HepG2 (cell line): ENCODE data around the gene LRP10. TPM values are rescaled to one million over a fixed set of nuclear protein-coding genes. Genes with fewer than 3 reads are reported as not detected.

Experiments
- CEBPG ChIP-seq: IDR thresholded peaks from 2 replicates; pipeline ENCODE4 v1.6.1; 2016
- ELF3 ChIP-seq: IDR thresholded peaks from 2 replicates; pipeline ENCODE4 v1.6.1; 2016; ENCODE audit warnings: missing genetic modification reagents, missing compliant biosample characterization
- HNF4A ChIP-seq: sonication (generic); formaldehyde crosslinking; IDR thresholded peaks from 2 replicates; pipeline ENCODE4 v1.4.0; 2020; ENCODE audit warnings: missing genetic modification reagents
- MAFK ChIP-seq, 2 experiments: IDR thresholded peaks in 1 of 2; conservative IDR thresholded peaks in 1 of 2; 2 replicates each; pipeline ENCODE4 v1.6.1; 2011; ENCODE audit warnings: improper control_type of control experiment in 2 of 2, low read length in 2 of 2
- POGK ChIP-seq: sonication (generic); formaldehyde crosslinking; conservative IDR thresholded peaks from 2 replicates; pipeline ENCODE4 v1.8.0; 2022; ENCODE audit warnings: mild to moderate bottlenecking, moderate library complexity, missing genetic modification reagents
- RELA ChIP-seq: sonication (generic); formaldehyde crosslinking; IDR thresholded peaks from 2 replicates; pipeline ENCODE4 v1.4.0; 2020; ENCODE audit warnings: missing genetic modification reagents
- XRCC5 ChIP-seq: fragments of 200-400 bp; formaldehyde crosslinking; optimal IDR thresholded peaks from 2 replicates; pipeline ENCODE3; 2017; ENCODE audit warnings: mild to moderate bottlenecking, low read length
- ZC3H13 ChIP-seq: sonication (generic); formaldehyde crosslinking; IDR thresholded peaks from 2 replicates; pipeline ENCODE4 v1.8.1; 2023; ENCODE audit warnings: mild to moderate bottlenecking, missing genetic modification reagents, moderate library complexity
- ZNF124 ChIP-seq: sonication (generic); formaldehyde crosslinking; IDR thresholded peaks from 2 replicates; pipeline ENCODE4 v1.4.0; 2020; ENCODE audit warnings: missing genetic modification reagents
- ZNF276 ChIP-seq: sonication (generic); formaldehyde crosslinking; IDR thresholded peaks from 2 replicates; pipeline ENCODE4 v1.4.0; 2020; ENCODE audit warnings: mild to moderate bottlenecking, low read depth, missing genetic modification reagents
- ZNF350 ChIP-seq: sonication (generic); formaldehyde crosslinking; IDR thresholded peaks from 2 replicates; pipeline ENCODE4 v1.4.0; 2020; ENCODE audit warnings: mild to moderate bottlenecking, low read depth, missing genetic modification reagents, borderline replicate concordance
- ZNF674 ChIP-seq: sonication (generic); formaldehyde crosslinking; IDR thresholded peaks from 2 replicates; pipeline ENCODE4 v1.5.0; 2020; ENCODE audit warnings: low read depth, mild to moderate bottlenecking, missing genetic modification reagents
- ZNF746 ChIP-seq: sonication (generic); formaldehyde crosslinking; IDR thresholded peaks from 2 replicates; pipeline ENCODE4 v1.8.0; 2022; ENCODE audit warnings: mild to moderate bottlenecking, missing genetic modification reagents
- polyA plus RNA-seq, 8 experiments: library from polyadenylated mRNA; depleted of rRNA in 3 of 8; stranded (reverse) in 7 of 8; unstranded in 1 of 8; fragments of >200 nt; fragmentation: Illumina TruSeq in 4 of 8; extraction: Trizol in 4 of 8; gene quantifications; 2 replicates each; pipeline versions ENCODE4 v1.2.1 to v1.2.3, GENCODE V29; 2011 to 2016; ENCODE audit warnings: low read depth in 4 of 8, missing spikeins in 1 of 8, mixed read lengths in 1 of 8; ENCODE audit not compliant: insufficient read depth in 1 of 8
- total RNA-seq, 5 experiments: library from RNA; depleted of rRNA; stranded (reverse); fragments of >200 nt; fragmentation: Illumina TruSeq; extraction: Trizol; gene quantifications; 2 replicates each; pipeline ENCODE4 v1.2.3, GENCODE V29; 2016; ENCODE audit warnings: low read depth in 1 of 5
- TF ChIP-seq, protein P1 (sequence below), 2 experiments: sonication (generic) in 1 of 2; formaldehyde crosslinking in 1 of 2; IDR thresholded peaks; 2 replicates each; pipeline versions ENCODE4 v1.4.0 to v1.6.1; 2016 to 2020; ENCODE audit warnings: borderline replicate concordance in 1 of 2, low read depth in 1 of 2, mild to moderate bottlenecking in 1 of 2, missing genetic modification reagents in 1 of 2
- TF ChIP-seq, protein P2 (sequence below): sonication (generic); formaldehyde crosslinking; IDR thresholded peaks from 2 replicates; pipeline ENCODE4 v1.4.0; 2020; ENCODE audit warnings: mild to moderate bottlenecking, missing genetic modification reagents

The LRP10 gene
- total and polyA plus RNA-seq, 2 of the 13 experiments (the other 11 are each of a cell fraction or from before 2014, with no cell fraction given) = 16.9 to 45.2 TPM

- 0 out of 4 replicates have a peak, but pooled peaks of 1 of the 2 experiments have one; percentile 5 for TF ChIP-seq MAFK (conservative IDR thresholded peaks at IDR 0.05 in 1 of 2, IDR thresholded peaks at IDR 0.05 in 1 of 2; ENCODE audit: low read length in 2 of 2)
- TF ChIP-seq ZNF674 (CRISPR knock-in tag) = 0 out of 2 replicates have a peak, but pooled peaks have one; percentile 63
- TF ChIP-seq ELF3 (CRISPR knock-in tag) = 0 out of 2 replicates have a peak, but pooled peaks have one; percentile 11
- no peak for TF ChIP-seq XRCC5
- TF ChIP-seq RELA (CRISPR knock-in tag) = no peak
- TF ChIP-seq, protein P1, sequence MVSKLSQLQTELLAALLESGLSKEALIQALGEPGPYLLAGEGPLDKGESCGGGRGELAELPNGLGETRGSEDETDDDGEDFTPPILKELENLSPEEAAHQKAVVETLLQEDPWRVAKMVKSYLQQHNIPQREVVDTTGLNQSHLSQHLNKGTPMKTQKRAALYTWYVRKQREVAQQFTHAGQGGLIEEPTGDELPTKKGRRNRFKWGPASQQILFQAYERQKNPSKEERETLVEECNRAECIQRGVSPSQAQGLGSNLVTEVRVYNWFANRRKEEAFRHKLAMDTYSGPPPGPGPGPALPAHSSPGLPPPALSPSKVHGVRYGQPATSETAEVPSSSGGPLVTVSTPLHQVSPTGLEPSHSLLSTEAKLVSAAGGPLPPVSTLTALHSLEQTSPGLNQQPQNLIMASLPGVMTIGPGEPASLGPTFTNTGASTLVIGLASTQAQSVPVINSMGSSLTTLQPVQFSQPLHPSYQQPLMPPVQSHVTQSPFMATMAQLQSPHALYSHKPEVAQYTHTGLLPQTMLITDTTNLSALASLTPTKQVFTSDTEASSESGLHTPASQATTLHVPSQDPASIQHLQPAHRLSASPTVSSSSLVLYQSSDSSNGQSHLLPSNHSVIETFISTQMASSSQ (IDR thresholded peaks at IDR 0.05; ENCODE audit: low read depth) = no peak
- TF ChIP-seq, protein P1 (CRISPR knock-in tag; IDR thresholded peaks at IDR 0.05; ENCODE audit: borderline replicate concordance) = no peak
- TF ChIP-seq HNF4A (CRISPR knock-in tag) = peak; percentile 45; the same call in 1 of the 2 replicates
- TF ChIP-seq, protein P2, sequence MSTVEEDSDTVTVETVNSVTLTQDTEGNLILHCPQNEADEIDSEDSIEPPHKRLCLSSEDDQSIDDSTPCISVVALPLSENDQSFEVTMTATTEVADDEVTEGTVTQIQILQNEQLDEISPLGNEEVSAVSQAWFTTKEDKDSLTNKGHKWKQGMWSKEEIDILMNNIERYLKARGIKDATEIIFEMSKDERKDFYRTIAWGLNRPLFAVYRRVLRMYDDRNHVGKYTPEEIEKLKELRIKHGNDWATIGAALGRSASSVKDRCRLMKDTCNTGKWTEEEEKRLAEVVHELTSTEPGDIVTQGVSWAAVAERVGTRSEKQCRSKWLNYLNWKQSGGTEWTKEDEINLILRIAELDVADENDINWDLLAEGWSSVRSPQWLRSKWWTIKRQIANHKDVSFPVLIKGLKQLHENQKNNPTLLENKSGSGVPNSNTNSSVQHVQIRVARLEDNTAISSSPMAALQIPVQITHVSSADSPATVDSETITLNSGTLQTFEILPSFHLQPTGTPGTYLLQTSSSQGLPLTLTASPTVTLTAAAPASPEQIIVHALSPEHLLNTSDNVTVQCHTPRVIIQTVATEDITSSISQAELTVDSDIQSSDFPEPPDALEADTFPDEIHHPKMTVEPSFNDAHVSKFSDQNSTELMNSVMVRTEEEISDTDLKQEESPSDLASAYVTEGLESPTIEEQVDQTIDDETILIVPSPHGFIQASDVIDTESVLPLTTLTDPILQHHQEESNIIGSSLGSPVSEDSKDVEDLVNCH = no peak
- TF ChIP-seq ZNF124 (CRISPR knock-in tag) = 0 out of 2 replicates have a peak, but pooled peaks have one; percentile 54
- peak; percentile 96 for TF ChIP-seq CEBPG (CRISPR knock-in tag)
- no peak for TF ChIP-seq ZC3H13 (CRISPR knock-in tag)
- TF ChIP-seq POGK = peak; percentile 32; the same call in 1 of the 2 replicates
- TF ChIP-seq ZNF350 (CRISPR knock-in tag) = peak; percentile 45; the same call in 1 of the 2 replicates
- TF ChIP-seq ZNF276 (CRISPR knock-in tag) = no peak
- TF ChIP-seq ZNF746 (CRISPR knock-in tag) = no peak
These were observed 44.5 kb downstream of the LRP10 start (continued) for GRCh38 chr14:22915886-22916521.
